ENCODE data around the gene PCNX1.

Gene PCNX1

DNA sequence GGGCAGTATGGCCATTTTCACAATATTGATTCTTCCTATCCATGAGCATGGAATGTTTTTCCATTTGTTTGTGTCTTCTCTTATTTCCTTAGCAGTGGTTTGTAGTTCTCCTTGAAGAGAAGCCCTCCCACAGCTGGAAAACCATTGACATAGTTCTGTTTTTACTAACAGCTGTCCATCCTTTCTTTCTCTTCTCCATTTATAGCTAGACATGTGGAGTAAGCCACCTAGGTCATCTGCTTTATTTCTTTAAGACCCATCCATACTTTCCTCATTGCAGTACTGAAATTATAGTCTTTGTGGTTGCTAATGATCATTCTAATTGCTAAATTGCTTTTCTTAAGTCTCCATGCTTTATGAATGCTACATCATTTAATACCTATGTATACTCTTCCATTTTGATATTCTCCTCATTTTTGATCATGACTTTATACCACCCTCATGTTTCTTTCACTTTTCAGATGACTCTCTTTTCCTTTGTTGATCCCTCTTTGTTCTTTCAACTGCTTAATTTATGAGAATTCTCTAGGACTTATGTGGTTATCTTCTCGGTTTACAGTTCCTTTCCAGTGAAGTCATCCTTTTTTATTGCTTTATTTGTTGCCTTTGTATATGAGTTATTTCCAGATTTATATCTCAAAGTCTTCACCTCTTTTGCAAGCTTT, 114.2 kb downstream of the PCNX1 start:
- peaks cover 36% of the 10 kb centered on the region for H3K36me3 ChIP-seq (ENCODE audit: control insufficient read depth, insufficient read depth, low read length)
- no peaks in the 10 kb centered on the region for H3K27me3 ChIP-seq (ENCODE audit: control insufficient read depth, insufficient read depth, low read length)
- H3K4me3 ChIP-seq (ENCODE audit: low read depth, low read length) = no peak overlapping the region
- H3K4me1 ChIP-seq (ENCODE audit: control insufficient read depth, insufficient read depth, low read length) = no peaks in the 10 kb centered on the region
- no peak overlapping the region for H3K27ac ChIP-seq (ENCODE audit: low read depth, low read length)
- H3K9ac ChIP-seq (ENCODE audit: low read length) = no peak overlapping the region
- no peaks in the 10 kb centered on the region for H3K9me3 ChIP-seq (ENCODE audit: control insufficient read depth, insufficient read depth, low read depth, low read length)

- H3K4me3 ChIP-seq (ENCODE audit: low read depth, low read length) = no peak overlapping the region
- no peak overlapping the region for H3K27ac ChIP-seq (ENCODE audit: low read depth, low read length)
- no peak overlapping the region for H3K9ac ChIP-seq (ENCODE audit: low read length)
Observed at GRCh38 chr14:71022012-71022869, 115.0 kb downstream of the PCNX1 start.

DNA sequence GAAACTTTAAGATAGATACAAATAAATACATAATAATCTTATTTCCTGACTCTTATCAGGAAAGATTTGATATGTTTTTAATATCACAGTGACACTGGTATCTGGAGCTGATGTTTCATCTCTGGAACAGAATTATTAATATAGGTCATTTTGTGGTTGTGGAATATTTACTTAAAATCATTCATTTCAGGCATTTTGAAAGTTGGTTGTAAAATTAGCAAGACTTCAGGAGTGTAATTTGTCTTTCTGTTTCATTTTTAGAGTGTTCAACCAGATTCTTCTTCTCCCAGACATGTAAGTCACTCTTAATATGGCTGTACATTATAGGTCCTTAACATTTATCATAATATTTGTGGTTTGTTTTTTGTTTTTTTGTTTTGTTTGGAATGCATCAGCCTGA, 115.7 kb downstream of the PCNX1 start:
- Histone ChIP-seq H3K9me3 (ENCODE audit: control insufficient read depth, insufficient read depth, low read depth, low read length) (no peaks in the 10 kb centered on the region), H3K27me3 (ENCODE audit: control insufficient read depth, insufficient read depth, low read length) (no peaks in the 10 kb centered on the region), H3K27ac (ENCODE audit: low read depth, low read length) (no peak overlapping the region), H3K36me3 (ENCODE audit: control insufficient read depth, insufficient read depth, low read length) (peaks cover 39% of the 10 kb centered on the region), H3K4me1 (ENCODE audit: control insufficient read depth, insufficient read depth, low read length) (no peaks in the 10 kb centered on the region), H3K9ac (ENCODE audit: low read length) (no peak overlapping the region), H3K4me3 (ENCODE audit: low read depth, low read length) (no peak overlapping the region)

More at GRCh38 chr14:71022012-71022869, 115.0 kb downstream of the PCNX1 start:
- no peaks in the 10 kb centered on the region for H3K27me3 ChIP-seq (ENCODE audit: control insufficient read depth, insufficient read depth, low read length)
- H3K9me3 ChIP-seq (ENCODE audit: control insufficient read depth, insufficient read depth, low read depth, low read length) = no peaks in the 10 kb centered on the region
- H3K36me3 ChIP-seq (ENCODE audit: control insufficient read depth, insufficient read depth, low read length) = peaks cover 39% of the 10 kb centered on the region
- H3K4me1 ChIP-seq (ENCODE audit: control insufficient read depth, insufficient read depth, low read length) = no peaks in the 10 kb centered on the region

- Histone ChIP-seq H3K4me1 (ENCODE audit: control insufficient read depth, insufficient read depth, low read length) (no peaks in the 10 kb centered on the region), H3K36me3 (ENCODE audit: control insufficient read depth, insufficient read depth, low read length) (peaks cover 67% of the 10 kb centered on the region), H3K4me3 (ENCODE audit: low read depth, low read length) (no peak overlapping the region), H3K27me3 (ENCODE audit: control insufficient read depth, insufficient read depth, low read length) (no peaks in the 10 kb centered on the region), H3K9ac (ENCODE audit: low read length) (no peak overlapping the region), H3K9me3 (ENCODE audit: control insufficient read depth, insufficient read depth, low read depth, low read length) (no peaks in the 10 kb centered on the region), H3K27ac (ENCODE audit: low read depth, low read length) (no peak overlapping the region)
Observed at GRCh38 chr14:71029236-71029781, 122.0 kb downstream of the PCNX1 start.

- no peak overlapping the region for H3K27ac ChIP-seq (ENCODE audit: low read depth, low read length)
- H3K9ac ChIP-seq (ENCODE audit: low read length) = no peak overlapping the region
- H3K9me3 ChIP-seq (ENCODE audit: control insufficient read depth, insufficient read depth, low read depth, low read length) = no peaks in the 10 kb centered on the region
- no peaks in the 10 kb centered on the region for H3K4me1 ChIP-seq (ENCODE audit: control insufficient read depth, insufficient read depth, low read length)
- no peaks in the 10 kb centered on the region for H3K27me3 ChIP-seq (ENCODE audit: control insufficient read depth, insufficient read depth, low read length)
- H3K4me3 ChIP-seq (ENCODE audit: low read depth, low read length) = no peak overlapping the region
- peaks cover 67% of the 10 kb centered on the region for H3K36me3 ChIP-seq (ENCODE audit: control insufficient read depth, insufficient read depth, low read length)
Observed at GRCh38 chr14:71031000-71031399, 123.7 kb downstream of the PCNX1 start.

GRCh38 chr14:71036433-71036832, 129.2 kb downstream of the PCNX1 start:
- no peaks in the 10 kb centered on the region for H3K4me1 ChIP-seq (ENCODE audit: control insufficient read depth, insufficient read depth, low read length)
- peaks cover 10% of the 10 kb centered on the region for H3K9me3 ChIP-seq (ENCODE audit: control insufficient read depth, insufficient read depth, low read depth, low read length)
- H3K4me3 ChIP-seq (ENCODE audit: low read depth, low read length) = no peak overlapping the region
- H3K27me3 ChIP-seq (ENCODE audit: control insufficient read depth, insufficient read depth, low read length) = no peaks in the 10 kb centered on the region
- peaks cover 70% of the 10 kb centered on the region for H3K36me3 ChIP-seq (ENCODE audit: control insufficient read depth, insufficient read depth, low read length)
- H3K9ac ChIP-seq (ENCODE audit: low read length) = no peak overlapping the region
- H3K27ac ChIP-seq (ENCODE audit: low read depth, low read length) = no peak overlapping the region

GRCh38 chr14:71048393-71048792, 141.1 kb downstream of the PCNX1 start:
- Histone ChIP-seq H3K36me3 (ENCODE audit: control insufficient read depth, insufficient read depth, low read length) (peaks cover 52% of the 10 kb centered on the region), H3K4me1 (ENCODE audit: control insufficient read depth, insufficient read depth, low read length) (no peaks in the 10 kb centered on the region), H3K9me3 (ENCODE audit: control insufficient read depth, insufficient read depth, low read depth, low read length) (no peaks in the 10 kb centered on the region), H3K4me3 (ENCODE audit: low read depth, low read length) (no peak overlapping the region), H3K27me3 (ENCODE audit: control insufficient read depth, insufficient read depth, low read length) (no peaks in the 10 kb centered on the region), H3K9ac (ENCODE audit: low read length) (no peak overlapping the region), H3K27ac (ENCODE audit: low read depth, low read length) (no peak overlapping the region)

DNA sequence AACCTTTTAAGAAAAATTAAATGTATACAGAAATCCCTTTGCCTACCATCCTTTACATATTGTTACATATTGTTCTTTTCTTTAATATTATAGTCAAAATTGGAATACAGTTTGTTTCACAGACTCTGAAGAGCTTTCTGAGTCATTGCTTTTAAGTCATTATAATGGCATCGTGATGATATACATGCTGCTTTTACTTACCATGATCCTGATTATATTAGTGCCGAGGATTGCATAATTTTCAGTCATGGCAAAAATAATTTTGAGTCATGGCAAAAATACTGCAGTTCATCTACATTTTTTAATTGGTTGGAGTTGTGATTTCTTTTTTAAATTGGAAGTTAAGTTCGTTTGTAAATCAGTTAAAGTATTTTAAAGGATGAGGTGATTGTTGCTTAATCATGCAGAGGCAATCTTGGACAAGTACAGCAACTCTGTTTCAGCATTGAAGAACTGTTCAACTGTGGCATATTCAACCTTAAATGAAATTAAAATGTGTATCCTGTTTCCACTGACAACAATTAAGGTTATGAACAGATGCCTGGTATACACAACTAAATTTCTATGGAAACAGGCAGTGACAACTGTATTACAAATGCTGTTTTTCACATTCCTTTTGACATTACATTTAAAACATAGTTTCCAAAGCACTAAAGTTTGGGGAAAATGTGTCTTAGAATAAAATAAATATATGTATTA, 142.3 kb downstream of the PCNX1 start:
- Histone ChIP-seq H3K27ac (ENCODE audit: low read depth, low read length) (no peak overlapping the region), H3K4me3 (ENCODE audit: low read depth, low read length) (no peak overlapping the region), H3K36me3 (ENCODE audit: control insufficient read depth, insufficient read depth, low read length) (peaks cover 53% of the 10 kb centered on the region), H3K27me3 (ENCODE audit: control insufficient read depth, insufficient read depth, low read length) (no peaks in the 10 kb centered on the region), H3K9ac (ENCODE audit: low read length) (no peak overlapping the region), H3K9me3 (ENCODE audit: control insufficient read depth, insufficient read depth, low read depth, low read length) (no peaks in the 10 kb centered on the region), H3K4me1 (ENCODE audit: control insufficient read depth, insufficient read depth, low read length) (no peaks in the 10 kb centered on the region)

GRCh38 chr14:71050227-71050823, 143.1 kb downstream of the PCNX1 start:
- no peaks in the 10 kb centered on the region for H3K4me1 ChIP-seq (ENCODE audit: control insufficient read depth, insufficient read depth, low read length)
- H3K4me3 ChIP-seq (ENCODE audit: low read depth, low read length) = no peak overlapping the region
- H3K9ac ChIP-seq (ENCODE audit: low read length) = no peak overlapping the region
- no peaks in the 10 kb centered on the region for H3K9me3 ChIP-seq (ENCODE audit: control insufficient read depth, insufficient read depth, low read depth, low read length)
- H3K27ac ChIP-seq (ENCODE audit: low read depth, low read length) = no peak overlapping the region
- H3K27me3 ChIP-seq (ENCODE audit: control insufficient read depth, insufficient read depth, low read length) = no peaks in the 10 kb centered on the region
- H3K36me3 ChIP-seq (ENCODE audit: control insufficient read depth, insufficient read depth, low read length) = peaks cover 57% of the 10 kb centered on the region

DNA sequence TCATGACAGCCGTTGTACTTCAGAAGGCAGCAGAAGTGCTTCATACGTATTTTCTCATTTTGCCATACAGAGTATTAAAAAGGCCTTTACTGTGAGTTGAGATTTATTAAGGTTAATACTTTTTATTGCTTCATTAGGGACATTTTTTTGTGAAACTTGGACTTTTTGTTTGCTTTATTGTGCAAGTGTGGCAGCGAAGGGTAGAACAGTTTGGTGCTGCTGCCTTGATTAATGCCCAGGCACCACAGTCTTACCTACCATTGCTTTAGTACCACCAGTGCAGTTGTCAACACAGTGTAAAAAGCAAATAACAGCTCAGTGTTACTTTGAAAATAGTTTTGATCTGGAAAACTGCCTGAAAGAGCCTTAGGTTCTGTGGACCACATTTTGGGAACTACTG, 147.4 kb downstream of the PCNX1 start:
- Histone ChIP-seq H3K27me3 (ENCODE audit: control insufficient read depth, insufficient read depth, low read length) (no peaks in the 10 kb centered on the region), H3K4me3 (ENCODE audit: low read depth, low read length) (no peak overlapping the region), H3K36me3 (ENCODE audit: control insufficient read depth, insufficient read depth, low read length) (peaks cover 68% of the 10 kb centered on the region), H3K27ac (ENCODE audit: low read depth, low read length) (no peak overlapping the region), H3K4me1 (ENCODE audit: control insufficient read depth, insufficient read depth, low read length) (no peaks in the 10 kb centered on the region), H3K9me3 (ENCODE audit: control insufficient read depth, insufficient read depth, low read depth, low read length) (no peaks in the 10 kb centered on the region), H3K9ac (ENCODE audit: low read length) (no peak overlapping the region)
